Measurements from ENCODE around the gene CYSRT1.

CYSRT1 gene

GRCh38 chr9:137227054-137227852 is 2.3 kb downstream of the CYSRT1 start, which contains the start of gene RNF224 (continued):
- TF ChIP-seq, protein P1, sequence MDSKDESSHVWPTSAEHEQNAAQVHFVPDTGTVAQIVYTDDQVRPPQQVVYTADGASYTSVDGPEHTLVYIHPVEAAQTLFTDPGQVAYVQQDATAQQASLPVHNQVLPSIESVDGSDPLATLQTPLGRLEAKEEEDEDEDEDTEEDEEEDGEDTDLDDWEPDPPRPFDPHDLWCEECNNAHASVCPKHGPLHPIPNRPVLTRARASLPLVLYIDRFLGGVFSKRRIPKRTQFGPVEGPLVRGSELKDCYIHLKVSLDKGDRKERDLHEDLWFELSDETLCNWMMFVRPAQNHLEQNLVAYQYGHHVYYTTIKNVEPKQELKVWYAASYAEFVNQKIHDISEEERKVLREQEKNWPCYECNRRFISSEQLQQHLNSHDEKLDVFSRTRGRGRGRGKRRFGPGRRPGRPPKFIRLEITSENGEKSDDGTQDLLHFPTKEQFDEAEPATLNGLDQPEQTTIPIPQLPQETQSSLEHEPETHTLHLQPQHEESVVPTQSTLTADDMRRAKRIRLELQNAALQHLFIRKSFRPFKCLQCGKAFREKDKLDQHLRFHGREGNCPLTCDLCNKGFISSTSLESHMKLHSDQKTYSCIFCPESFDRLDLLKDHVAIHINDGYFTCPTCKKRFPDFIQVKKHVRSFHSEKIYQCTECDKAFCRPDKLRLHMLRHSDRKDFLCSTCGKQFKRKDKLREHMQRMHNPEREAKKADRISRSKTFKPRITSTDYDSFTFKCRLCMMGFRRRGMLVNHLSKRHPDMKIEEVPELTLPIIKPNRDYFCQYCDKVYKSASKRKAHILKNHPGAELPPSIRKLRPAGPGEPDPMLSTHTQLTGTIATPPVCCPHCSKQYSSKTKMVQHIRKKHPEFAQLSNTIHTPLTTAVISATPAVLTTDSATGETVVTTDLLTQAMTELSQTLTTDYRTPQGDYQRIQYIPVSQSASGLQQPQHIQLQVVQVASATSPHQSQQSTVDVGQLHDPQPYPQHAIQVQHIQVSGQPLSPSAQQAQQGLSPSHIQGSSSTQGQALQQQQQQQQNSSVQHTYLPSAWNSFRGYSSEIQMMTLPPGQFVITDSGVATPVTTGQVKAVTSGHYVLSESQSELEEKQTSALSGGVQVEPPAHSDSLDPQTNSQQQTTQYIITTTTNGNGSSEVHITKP (tag by site-specific recombination; IDR thresholded peaks at IDR 0.05): no peak
- TF ChIP-seq FEZF1 (tag by site-specific recombination; IDR thresholded peaks at IDR 0.05) (no peak), ZNF148 (tag by site-specific recombination; IDR thresholded peaks at IDR 0.05; ENCODE audit: borderline replicate concordance) (no peak), ZNF530 (tag by site-specific recombination; IDR thresholded peaks at IDR 0.05; ENCODE audit: low read depth) (no peak), ZNF416 (tag by site-specific recombination; IDR thresholded peaks at IDR 0.05) (no peak), ZFHX2 (tag by site-specific recombination; conservative IDR thresholded peaks at IDR 0.05) (no peak), ZNF2 (tag by site-specific recombination; IDR thresholded peaks at IDR 0.05) (peak; percentile 63; the same call in 1 of the 2 replicates), ZNF501 (tag by site-specific recombination; IDR thresholded peaks at IDR 0.05) (no peak), ZNF184 (tag by site-specific recombination; IDR thresholded peaks at IDR 0.05) (no peak), ZNF624 (tag by site-specific recombination; IDR thresholded peaks at IDR 0.05) (no peak), ZNF248 (tag by site-specific recombination; IDR thresholded peaks at IDR 0.05) (no peak), ZBTB21 (tag by site-specific recombination; IDR thresholded peaks at IDR 0.05) (no peak), ZNF16 (tag by site-specific recombination; IDR thresholded peaks at IDR 0.05; ENCODE audit: low read depth) (no peak), ZNF202 (tag by site-specific recombination; IDR thresholded peaks at IDR 0.05; ENCODE audit: borderline replicate concordance) (no peak), PRDM2 (tag by site-specific recombination; IDR thresholded peaks at IDR 0.05; ENCODE audit: borderline replicate concordance) (no peak), ZNF404 (tag by site-specific recombination; IDR thresholded peaks at IDR 0.05) (no peak), KLF7 (tag by site-specific recombination; IDR thresholded peaks at IDR 0.05; ENCODE audit: borderline replicate concordance) (no peak), EGR2 (tag by site-specific recombination; IDR thresholded peaks at IDR 0.05; ENCODE audit: low read depth) (no peak), ZNF830 (tag by site-specific recombination; IDR thresholded peaks at IDR 0.05; ENCODE audit: low read depth) (no peak), ZNF600 (tag by site-specific recombination; IDR thresholded peaks at IDR 0.05) (no peak), ZNF138 (tag by site-specific recombination; IDR thresholded peaks at IDR 0.05; ENCODE audit: borderline replicate concordance) (no peak), ZNF558 (tag by site-specific recombination; IDR thresholded peaks at IDR 0.05) (no peak), ZNF521 (tag by site-specific recombination; IDR thresholded peaks at IDR 0.05) (no peak), ZNF645 (tag by site-specific recombination; IDR thresholded peaks at IDR 0.05) (no peak), SCRT2 (tag by site-specific recombination; IDR thresholded peaks at IDR 0.05) (no peak)
- TF ChIP-seq, protein P2, sequence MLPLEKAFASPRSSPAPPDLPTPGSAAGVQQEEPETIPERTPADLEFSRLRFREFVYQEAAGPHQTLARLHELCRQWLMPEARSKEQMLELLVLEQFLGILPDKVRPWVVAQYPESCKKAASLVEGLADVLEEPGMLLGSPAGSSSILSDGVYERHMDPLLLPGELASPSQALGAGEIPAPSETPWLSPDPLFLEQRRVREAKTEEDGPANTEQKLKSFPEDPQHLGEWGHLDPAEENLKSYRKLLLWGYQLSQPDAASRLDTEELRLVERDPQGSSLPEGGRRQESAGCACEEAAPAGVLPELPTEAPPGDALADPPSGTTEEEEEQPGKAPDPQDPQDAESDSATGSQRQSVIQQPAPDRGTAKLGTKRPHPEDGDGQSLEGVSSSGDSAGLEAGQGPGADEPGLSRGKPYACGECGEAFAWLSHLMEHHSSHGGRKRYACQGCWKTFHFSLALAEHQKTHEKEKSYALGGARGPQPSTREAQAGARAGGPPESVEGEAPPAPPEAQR (tag by site-specific recombination; IDR thresholded peaks at IDR 0.05): no peak
